Measurements from ENCODE around the gene ZNF691.

The ZNF691 gene

GRCh38 chr1:42844592-42845140 lies 1.7 kb upstream of the ZNF691 start:
- DNase-seq (ENCODE audit: low spot score) (no peak), ATAC-seq (ENCODE audit: low read depth) (no peak)
- H3K4me3 ChIP-seq (ENCODE audit: severe bottlenecking): no peak overlapping the region
- H3K4me1 ChIP-seq (ENCODE audit: insufficient read depth, poor library complexity, severe bottlenecking): peaks cover 8% of the 10 kb centered on the region
- TF ChIP-seq CTCF (IDR thresholded peaks at IDR 0.05; ENCODE audit: poor library complexity, severe bottlenecking): no peak
- peaks cover 10% of the 10 kb centered on the region; the same call in 1 of the 2 replicates for H3K36me3 ChIP-seq (ENCODE audit: low read depth)
- no peak overlapping the region for H3K27ac ChIP-seq (ENCODE audit: poor library complexity, severe bottlenecking)
- no peaks in the 10 kb centered on the region for H3K27me3 ChIP-seq (ENCODE audit: insufficient read depth, poor library complexity, severe bottlenecking)
- no peaks in the 10 kb centered on the region for H3K9me3 ChIP-seq (ENCODE audit: severe bottlenecking)

GRCh38 chr1:42845193-42845592 lies 1.2 kb upstream of the ZNF691 start:
- Histone ChIP-seq H3K36me3 (ENCODE audit: low read depth) (peaks cover 11% of the 10 kb centered on the region; the same call in 1 of the 2 replicates), H3K4me3 (ENCODE audit: severe bottlenecking) (peak overlapping the region; percentile 57), H3K4me1 (ENCODE audit: insufficient read depth, poor library complexity, severe bottlenecking) (peaks cover 8% of the 10 kb centered on the region), H3K27me3 (ENCODE audit: insufficient read depth, poor library complexity, severe bottlenecking) (no peaks in the 10 kb centered on the region), H3K9me3 (ENCODE audit: severe bottlenecking) (no peaks in the 10 kb centered on the region), H3K27ac (ENCODE audit: poor library complexity, severe bottlenecking) (no peak overlapping the region)
- DNase-seq (ENCODE audit: low spot score): no peak
- TF ChIP-seq CTCF (IDR thresholded peaks at IDR 0.05; ENCODE audit: poor library complexity, severe bottlenecking): no peak
- no peak for ATAC-seq (ENCODE audit: low read depth)

GRCh38 chr1:42845866-42846256 lies 552 bp upstream of the ZNF691 start:
- ATAC-seq (ENCODE audit: low read depth) (peak; percentile 5), DNase-seq (ENCODE audit: low spot score) (no peak)
- H3K9me3 ChIP-seq (ENCODE audit: severe bottlenecking): no peaks in the 10 kb centered on the region
- no peak overlapping the region for H3K27ac ChIP-seq (ENCODE audit: poor library complexity, severe bottlenecking)
- no peaks in the 10 kb centered on the region for H3K27me3 ChIP-seq (ENCODE audit: insufficient read depth, poor library complexity, severe bottlenecking)
- H3K4me3 ChIP-seq (ENCODE audit: severe bottlenecking): peak overlapping the region; percentile 57
- peaks cover 8% of the 10 kb centered on the region for H3K4me1 ChIP-seq (ENCODE audit: insufficient read depth, poor library complexity, severe bottlenecking)
- TF ChIP-seq CTCF (IDR thresholded peaks at IDR 0.05; ENCODE audit: poor library complexity, severe bottlenecking): no peak
- peaks cover 11% of the 10 kb centered on the region; the same call in 1 of the 2 replicates for H3K36me3 ChIP-seq (ENCODE audit: low read depth)

GRCh38 chr1:42847111-42847595 lies 740 bp downstream of the ZNF691 start:
- H3K27ac ChIP-seq (ENCODE audit: poor library complexity, severe bottlenecking): no peak overlapping the region
- no peak for ATAC-seq (ENCODE audit: low read depth)

More at GRCh38 chr1:42847111-42847595, 740 bp downstream of the ZNF691 start:
- DNase-seq (ENCODE audit: low spot score): no peak
- Histone ChIP-seq H3K36me3 (ENCODE audit: low read depth) (peaks cover 11% of the 10 kb centered on the region; the same call in 1 of the 2 replicates), H3K27me3 (ENCODE audit: insufficient read depth, poor library complexity, severe bottlenecking) (no peaks in the 10 kb centered on the region), H3K4me3 (ENCODE audit: severe bottlenecking) (peak overlapping the region; percentile 57), H3K4me1 (ENCODE audit: insufficient read depth, poor library complexity, severe bottlenecking) (peaks cover 8% of the 10 kb centered on the region), H3K9me3 (ENCODE audit: severe bottlenecking) (no peaks in the 10 kb centered on the region)
- TF ChIP-seq CTCF (IDR thresholded peaks at IDR 0.05; ENCODE audit: poor library complexity, severe bottlenecking): no peak

Measured in RWPE2 (cell line).